GM18868 (cell line): ENCODE results near the gene CYP4F22.
"Not testable (repeated sequence)": the region's sequence is repeated elsewhere in the genome, so short reads cannot be mapped to it uniquely, and the experiment has no call there.

Experiments used
- ATAC-seq: cut with Tn5 transposase; IDR thresholded peaks from one replicate; pipeline ENCODE4 v1.9.1; 2021; ENCODE audit warnings: mild to moderate bottlenecking, moderate library complexity; ENCODE audit not compliant: unreplicated experiment

Gene CYP4F22

DNA sequence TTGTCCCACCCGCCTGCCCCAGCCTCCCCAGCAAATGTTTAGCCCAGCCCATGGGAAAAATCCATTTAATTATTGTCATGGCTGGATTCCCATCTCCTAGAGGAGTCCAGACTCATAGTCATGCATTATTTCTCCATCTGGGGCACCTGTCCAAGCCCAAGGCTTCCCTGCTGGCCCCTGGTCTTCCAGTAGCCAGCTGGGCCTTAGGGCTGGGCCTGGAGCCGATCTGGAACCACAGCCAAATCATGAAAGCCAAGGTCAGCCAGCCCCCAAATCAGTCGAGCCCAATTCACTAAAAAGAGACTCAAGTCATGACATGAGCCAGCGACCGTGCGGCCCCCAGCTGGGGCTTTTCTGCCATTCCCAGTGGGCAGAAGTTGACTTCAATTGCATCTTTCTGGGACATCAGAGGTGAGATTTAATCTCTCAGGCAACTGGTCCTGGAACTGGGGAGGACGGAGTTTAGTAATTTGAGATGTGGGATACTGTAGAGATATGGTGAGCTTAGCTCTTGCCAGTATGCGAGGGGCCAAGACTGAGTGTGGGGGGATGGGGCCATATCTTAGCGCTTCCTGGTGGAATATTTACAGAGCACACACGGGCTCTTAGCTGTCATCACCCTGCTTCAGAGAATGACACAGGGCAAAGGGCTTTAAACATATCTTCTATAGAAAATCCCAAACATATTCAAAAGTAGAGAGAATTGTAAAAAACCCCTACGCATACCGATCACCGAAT lies 19.7 kb upstream of the CYP4F22 start:
- no peak for ATAC-seq

DNA sequence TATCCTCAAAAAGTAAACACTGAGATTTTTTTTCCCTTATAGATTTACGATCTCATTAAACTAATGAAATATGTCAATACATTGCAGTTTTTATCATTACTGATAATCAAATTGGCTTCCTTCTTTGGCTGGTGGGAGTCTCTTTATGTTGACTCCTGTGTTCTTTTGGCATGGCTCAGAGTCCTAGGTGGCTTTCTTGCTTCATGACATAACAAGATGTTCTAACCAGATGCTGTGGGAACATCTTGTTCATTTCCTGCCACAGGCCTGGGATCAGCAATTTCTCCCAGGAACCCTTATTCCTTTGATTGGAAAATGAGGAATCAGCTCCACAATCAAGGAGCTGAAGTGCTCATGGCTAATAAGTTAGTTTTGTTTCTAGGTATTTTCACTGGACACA lies 13.2 kb upstream of the CYP4F22 start:
- no peak for ATAC-seq

GRCh38 chr19:15498156-15498858 lies 10.0 kb upstream of the CYP4F22 start:
- no peak for ATAC-seq

DNA sequence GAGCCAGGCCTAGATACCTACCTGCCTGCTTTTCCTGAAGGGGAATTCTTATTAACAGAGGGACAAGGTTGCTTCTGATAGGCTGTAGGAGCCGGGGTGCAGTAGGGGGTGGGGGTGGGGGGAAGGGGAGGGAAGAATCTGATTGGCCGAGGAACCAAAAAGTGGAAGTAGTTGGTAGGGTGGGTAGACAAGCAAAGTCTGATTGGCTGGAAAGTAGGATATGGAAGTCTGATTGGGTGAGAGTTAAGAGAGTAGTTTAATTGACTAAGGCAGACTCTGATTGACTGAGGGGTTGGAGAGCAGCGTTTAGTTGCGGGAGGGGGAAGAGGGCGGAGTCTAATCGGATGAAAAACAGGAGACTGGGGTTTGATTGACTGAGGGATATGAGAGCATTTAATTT lies 9.4 kb upstream of the CYP4F22 start:
- ATAC-seq, result no peak

DNA sequence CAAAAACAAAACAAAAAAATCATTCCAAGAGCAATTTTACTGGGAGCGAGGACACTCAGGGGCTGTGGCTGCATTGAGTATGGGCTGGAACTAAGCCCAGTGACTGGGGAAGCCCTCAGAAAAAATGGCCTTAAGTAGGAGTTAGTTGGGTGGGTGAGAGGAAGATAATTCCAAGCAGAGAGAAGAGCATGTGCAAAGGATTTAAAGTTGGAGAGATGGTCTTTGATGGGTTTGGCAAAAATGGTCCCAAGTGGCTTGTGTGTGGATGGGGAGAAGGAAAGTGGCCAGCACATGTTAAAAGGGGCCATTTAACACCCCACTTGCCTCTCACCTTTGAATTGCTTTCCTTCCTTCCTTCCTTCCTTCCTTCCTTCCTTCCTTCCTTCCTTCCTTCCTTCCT lies 6.7 kb upstream of the CYP4F22 start:
- ATAC-seq, result no peak

DNA sequence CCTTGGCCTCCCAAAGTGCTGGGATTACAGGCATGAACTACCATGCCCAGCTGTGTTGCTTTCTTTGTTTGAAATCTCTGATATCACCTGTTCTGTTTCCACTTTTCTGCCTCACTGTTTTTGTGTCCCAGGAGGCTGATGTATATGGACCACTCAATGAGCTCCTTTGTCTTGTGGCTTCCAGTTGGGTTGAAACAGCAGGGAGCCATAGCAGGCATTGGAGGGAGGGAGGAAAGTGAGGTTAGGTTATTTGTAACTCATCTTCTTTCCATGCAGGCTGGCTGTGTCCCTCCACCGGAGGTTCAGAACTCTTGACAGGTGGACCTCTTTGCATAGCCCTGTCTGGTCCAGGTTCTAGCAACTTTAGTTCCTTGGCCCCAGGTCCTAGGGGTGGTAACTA lies 6.1 kb upstream of the CYP4F22 start:
- ATAC-seq, result no peak

DNA sequence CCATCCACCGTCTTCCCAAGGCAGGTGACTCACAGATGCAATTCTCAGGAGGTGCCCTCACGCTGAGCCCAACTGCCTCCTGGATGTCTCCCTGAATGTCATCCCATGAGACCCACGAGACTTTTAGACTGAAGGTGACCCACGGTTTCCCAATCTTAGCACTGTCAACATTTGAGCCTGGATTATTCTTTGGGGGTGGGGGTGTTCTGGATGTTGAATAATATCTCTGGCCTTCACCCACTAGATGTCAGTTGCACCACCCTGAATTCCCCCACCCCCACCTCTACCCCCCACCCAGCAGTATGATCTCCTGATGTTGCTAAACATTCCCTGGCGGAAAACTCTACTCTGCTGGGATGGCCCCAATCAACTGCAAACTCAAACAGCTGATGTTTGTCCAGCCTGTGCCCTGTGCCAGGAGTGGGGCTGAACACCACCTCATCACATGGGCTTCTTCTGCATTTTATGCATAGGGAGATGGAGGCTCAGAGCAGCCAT lies 2.2 kb upstream of the CYP4F22 start:
- ATAC-seq, result no peak

- no peak for ATAC-seq
Measured at GRCh38 chr19:15507068-15508034, 974 bp upstream of the CYP4F22 start.

DNA sequence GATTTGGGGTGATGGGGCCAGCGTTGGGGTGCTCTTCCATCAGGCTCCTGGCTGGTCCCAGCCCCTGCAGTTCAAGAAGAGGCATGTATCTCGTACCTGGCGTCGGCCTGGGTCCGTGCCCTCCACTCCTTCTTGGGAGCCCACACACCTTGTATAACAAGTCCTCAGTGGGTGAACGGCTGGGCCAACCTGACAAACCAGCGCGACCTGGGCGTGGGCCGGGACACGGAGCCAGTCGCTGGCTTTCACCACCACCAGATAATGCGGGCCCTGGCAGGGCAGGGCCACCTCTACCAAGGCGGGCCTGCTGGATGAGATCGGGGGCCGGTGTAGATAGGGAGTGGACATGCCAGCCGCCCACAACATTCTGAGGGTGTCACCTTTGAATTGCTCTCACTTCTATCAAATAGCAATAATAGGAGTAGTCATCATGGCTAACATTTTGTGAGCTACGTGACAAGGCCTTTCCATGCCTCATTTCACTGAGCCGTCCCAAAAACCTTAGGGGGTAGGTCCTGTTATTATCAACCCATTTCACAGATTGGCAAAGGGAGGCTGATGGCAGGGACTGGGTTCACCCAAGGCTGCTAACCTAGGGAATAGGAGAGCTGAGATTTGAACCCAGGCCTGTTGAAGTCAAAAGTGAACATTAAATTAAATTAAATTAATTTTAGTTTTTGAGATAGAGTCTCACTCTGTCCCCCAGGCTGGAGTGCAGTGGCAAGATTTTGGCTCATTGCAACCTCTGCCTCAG lies 3.5 kb downstream of the CYP4F22 start:
- ATAC-seq, result no peak

GRCh38 chr19:15515227-15515625 lies 6.9 kb downstream of the CYP4F22 start:
- not testable (repeated sequence) for ATAC-seq

- no peak for ATAC-seq
Measured at GRCh38 chr19:15516363-15516762, 8.0 kb downstream of the CYP4F22 start.

GRCh38 chr19:15517778-15518177 lies 9.5 kb downstream of the CYP4F22 start:
- no peak for ATAC-seq

GRCh38 chr19:15519433-15519976 lies 11.2 kb downstream of the CYP4F22 start:
- no peak for ATAC-seq

- ATAC-seq, result no peak
Measured at GRCh38 chr19:15524781-15525180, 16.5 kb downstream of the CYP4F22 start.

DNA sequence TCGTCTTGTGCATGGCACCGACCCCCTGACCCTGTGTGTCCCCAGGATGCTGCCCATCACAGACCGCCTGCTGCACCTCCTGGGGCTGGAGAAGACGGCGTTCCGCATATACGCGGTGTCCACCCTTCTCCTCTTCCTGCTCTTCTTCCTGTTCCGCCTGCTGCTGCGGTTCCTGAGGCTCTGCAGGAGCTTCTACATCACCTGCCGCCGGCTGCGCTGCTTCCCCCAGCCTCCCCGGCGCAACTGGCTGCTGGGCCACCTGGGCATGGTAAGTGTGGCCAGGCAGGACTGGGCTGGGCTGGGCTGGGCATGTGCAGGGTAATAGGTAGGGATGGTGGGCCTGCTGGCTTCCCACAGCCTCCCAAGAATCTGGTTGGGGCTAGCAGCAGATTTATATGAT lies 17.0 kb downstream of the CYP4F22 start:
- no peak for ATAC-seq

DNA sequence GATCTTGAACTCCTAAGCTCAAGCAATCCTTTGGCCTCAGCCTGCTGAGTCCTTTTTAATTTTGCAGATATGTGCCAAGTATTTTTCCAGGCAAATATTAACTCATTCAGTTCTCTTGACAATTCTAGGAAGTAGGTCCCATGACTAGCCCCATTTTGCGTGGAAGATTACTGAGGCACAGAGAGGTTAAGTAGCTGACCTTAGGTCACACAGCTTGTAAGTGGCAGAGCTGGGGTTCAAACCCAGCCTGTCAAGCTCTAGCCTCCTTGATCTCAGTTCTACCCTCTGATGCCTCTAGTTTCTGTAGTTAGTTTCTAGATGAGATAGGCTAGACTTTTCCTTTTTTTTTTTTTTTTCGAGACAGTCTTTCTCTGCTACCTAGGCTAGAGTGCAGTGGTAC lies 18.1 kb downstream of the CYP4F22 start:
- ATAC-seq, result no peak

GRCh38 chr19:15527705-15528104 lies 19.4 kb downstream of the CYP4F22 start:
- ATAC-seq, result no peak

GRCh38 chr19:15529774-15530372 lies 21.5 kb downstream of the CYP4F22 start:
- no peak for ATAC-seq

- no peak for ATAC-seq
Measured at GRCh38 chr19:15532779-15533521, 24.6 kb downstream of the CYP4F22 start.
